Naive thymus-derived CD8-positive, alpha-beta T cell (primary cell): Measurements from ENCODE around the gene SCAF1. TPM values are rescaled to one million over a fixed set of nuclear protein-coding genes. Genes with fewer than 3 reads are reported as not detected.

Experiments used
- ATAC-seq, 2 donors: fragments of 150-1000 bp; cut with Tn5 transposase in 1 of 2; sonication (Bioruptor Pico), chemical (Tn5 transposase) in 1 of 2; 1 replicate in 1 of 2; 2 replicates in 1 of 2; pipeline ENCODE4 v1.10.0; 2021; ENCODE audit warnings: mild to moderate bottlenecking in 2 of 2, moderate library complexity in 2 of 2
- POLR2A ChIA-PET: fragments of 350-600 bp; sonication (Branson Sonifier 250); formaldehyde crosslinking; loops from one replicate; lab custom pipeline; 2021; ENCODE audit warnings: antibody characterized with exemption; lab: Charles Lee
- DNase-seq, 10 donors: peaks; one replicate each; pipeline versions ENCODE4 v3.0.0 to v3.0.0-alpha.2; 2020 to 2022
- H3K27ac Mint-ChIP-seq, 10 donors: one replicate each; pipeline ENCODE4 v1.8.0; 2020 to 2022; ENCODE audit warnings: mild to moderate bottlenecking in 10 of 10, mixed read lengths in 10 of 10, moderate library complexity in 4 of 10, inconsistent platforms in 1 of 10
- H3K27me3 Mint-ChIP-seq, 5 donors: one replicate each; pipeline ENCODE4 v1.8.0; 2021 to 2022; ENCODE audit warnings: mixed read lengths in 5 of 5
- H3K36me3 Mint-ChIP-seq, 3 donors: one replicate each; pipeline ENCODE4 v1.8.0; 2020 to 2022; ENCODE audit warnings: mixed read lengths in 3 of 3, mild to moderate bottlenecking in 2 of 3, inconsistent platforms in 1 of 3
- H3K4me1 Mint-ChIP-seq, 4 donors: one replicate each; pipeline ENCODE4 v1.8.0; 2021 to 2022; ENCODE audit warnings: mixed read lengths in 4 of 4
- H3K4me3 Mint-ChIP-seq, 10 donors: one replicate each; pipeline ENCODE4 v1.8.0; 2020 to 2022; ENCODE audit warnings: mild to moderate bottlenecking in 10 of 10, mixed read lengths in 10 of 10, moderate library complexity in 6 of 10, inconsistent platforms in 1 of 10
- H3K9me3 Mint-ChIP-seq, 9 donors: one replicate each; pipeline ENCODE4 v1.8.0; 2020 to 2022; ENCODE audit warnings: mixed read lengths in 9 of 9, mild to moderate bottlenecking in 3 of 9, inconsistent platforms in 1 of 9, moderate library complexity in 1 of 9
- polyA plus RNA-seq, 3 donors: library from polyadenylated mRNA; unstranded; fragments of 300-500 nt; fragmentation: Illumina TruSeq; gene quantifications; one replicate each; pipeline ENCODE4 v1.2.3, GENCODE V29; 2021
- total RNA-seq, 8 experiments: library from RNA in 2 of 8; stranded (reverse) in 2 of 8; gene quantifications; one replicate each; pipeline ENCODE4 v1.2.3 and lab custom pipeline; 2021 to 2026

SCAF1 gene
- total and polyA plus RNA-seq, 5 experiments from 2014 or later, result 1.1 to 62.3 (median 2.5) TPM

GRCh38 chr19:49653466-49653806 lies 11.4 kb downstream of the SCAF1 start:
- Mint-ChIP-seq H3K36me3 (peaks cover 0 to 51% (median 6%) of the 10 kb centered on the region in 3 donors), H3K4me1 (peaks cover 0 to 9% (median 3%) of the 10 kb centered on the region in 4 donors), H3K9me3 (no peaks in the 10 kb centered on the region), H3K27ac (peak overlapping the region in 1 of 10 donors; percentile 83), H3K27me3 (no peaks in the 10 kb centered on the region), H3K4me3 (no peak overlapping the region)
- ATAC-seq (no peak), DNase-seq (no peak)
- POLR2A ChIA-PET, result interaction anchor here (0.6 to 1.0 kb wide), 2 partner anchors 14 to 558 kb away, joined by 3 read pairs; partner anchors contain the start of gene RRAS

GRCh38 chr19:49654581-49654980 lies 12.6 kb downstream of the SCAF1 start:
- POLR2A ChIA-PET, result interaction anchor here (2.4 to 3.3 kb wide), 2 partner anchors 10 to 14 kb away, joined by 9 to 21 read pairs; partner anchors contain the start of genes BCL2L12, IRF3, RRAS and SCAF1
- peaks cover 0 to 10% (median 3%) of the 10 kb centered on the region in 4 donors for H3K4me1 Mint-ChIP-seq
- no peaks in the 10 kb centered on the region for H3K27me3 Mint-ChIP-seq
- H3K36me3 Mint-ChIP-seq, result peaks cover 0 to 46% (median 6%) of the 10 kb centered on the region in 3 donors
- H3K27ac Mint-ChIP-seq, result peak overlapping the region in 3 of 10 donors; percentile 29 to 58 (median 53)
- DNase-seq (no peak), ATAC-seq (no peak)
- H3K4me3 Mint-ChIP-seq, result no peak overlapping the region
- H3K9me3 Mint-ChIP-seq, result no peaks in the 10 kb centered on the region

GRCh38 chr19:49655570-49656455 lies 13.8 kb downstream of the SCAF1 start:
- Mint-ChIP-seq H3K27ac (peak overlapping the region in 3 of 10 donors; percentile 21 to 58 (median 32)), H3K27me3 (no peaks in the 10 kb centered on the region), H3K4me1 (peaks cover 0 to 15% (median 5%) of the 10 kb centered on the region in 4 donors), H3K9me3 (no peaks in the 10 kb centered on the region), H3K4me3 (no peak overlapping the region), H3K36me3 (peaks cover 0 to 48% (median 6%) of the 10 kb centered on the region in 3 donors)
- POLR2A ChIA-PET, result interaction anchor here (0.7 to 3.3 kb wide), 3 partner anchors 9 to 20 kb away, joined by 3 to 21 read pairs (median 9); partner anchors contain the start of genes BCL2L12, IRF3, RRAS and SCAF1
- DNase-seq, result no peak
- ATAC-seq, result no peak

- no peaks in the 10 kb centered on the region for H3K9me3 Mint-ChIP-seq
- H3K4me3 Mint-ChIP-seq, result no peak overlapping the region
- peaks cover 0 to 53% (median 8%) of the 10 kb centered on the region in 3 donors for H3K36me3 Mint-ChIP-seq
- H3K27ac Mint-ChIP-seq, result peak overlapping the region in 3 of 10 donors; percentile 37 to 73 (median 71)
- DNase-seq (no peak), ATAC-seq (no peak)
- H3K4me1 Mint-ChIP-seq, result peaks cover 0 to 21% (median 7%) of the 10 kb centered on the region in 4 donors
- POLR2A ChIA-PET, result interaction anchor here (0.7 to 3.3 kb wide), 4 partner anchors 8 to 20 kb away, joined by 3 to 21 read pairs (median 9); partner anchors contain the start of genes BCL2L12, IRF3, RRAS and SCAF1
- H3K27me3 Mint-ChIP-seq, result no peaks in the 10 kb centered on the region
Observed at GRCh38 chr19:49656456-49657109, 14.6 kb downstream of the SCAF1 start.

GRCh38 chr19:49657493-49658138 lies 15.6 kb downstream of the SCAF1 start:
- POLR2A ChIA-PET, result interaction anchor here (2.0 kb wide), 1 partner anchor 15 kb away, joined by 9 read pairs; the partner anchor contains the start of gene SCAF1
- Mint-ChIP-seq H3K27me3 (no peaks in the 10 kb centered on the region), H3K27ac (peak overlapping the region in 7 of 10 donors; percentile 22 to 87 (median 52)), H3K4me1 (peaks cover under 1 to 27% (median 8%) of the 10 kb centered on the region in 4 donors), H3K4me3 (no peak overlapping the region), H3K36me3 (peaks cover 0 to 56% (median 12%) of the 10 kb centered on the region in 3 donors), H3K9me3 (no peaks in the 10 kb centered on the region)
- DNase-seq (no peak), ATAC-seq (no peak)

GRCh38 chr19:49658139-49658517 lies 16.1 kb downstream of the SCAF1 start:
- POLR2A ChIA-PET, result interaction anchor here (1.1 to 2.0 kb wide), 2 partner anchors 16 to 41 kb away, joined by 4 to 9 read pairs; partner anchors contain the start of gene SCAF1
- Mint-ChIP-seq H3K36me3 (peaks cover 0 to 53% (median 12%) of the 10 kb centered on the region in 3 donors), H3K4me1 (peaks cover 2 to 32% (median 12%) of the 10 kb centered on the region in 4 donors), H3K4me3 (no peak overlapping the region), H3K27me3 (no peaks in the 10 kb centered on the region), H3K9me3 (no peaks in the 10 kb centered on the region), H3K27ac (peak overlapping the region in 1 of 10 donors; percentile 52)
- ATAC-seq (no peak), DNase-seq (no peak)

GRCh38 chr19:49658566-49659442 lies 16.8 kb downstream of the SCAF1 start:
- Mint-ChIP-seq H3K9me3 (no peaks in the 10 kb centered on the region), H3K4me1 (peaks cover 2 to 37% (median 17%) of the 10 kb centered on the region in 4 donors), H3K4me3 (no peak overlapping the region), H3K27ac (peak overlapping the region in 2 of 10 donors; percentile 27 to 51), H3K27me3 (no peaks in the 10 kb centered on the region), H3K36me3 (peaks cover 0 to 51% (median 12%) of the 10 kb centered on the region in 3 donors)
- POLR2A ChIA-PET, result interaction anchor here (0.7 to 2.0 kb wide), 4 partner anchors 17 to 41 kb away, joined by 3 to 9 read pairs (median 4); partner anchors contain the start of genes PRMT1 and SCAF1
- DNase-seq, result no peak
- ATAC-seq, result no peak

GRCh38 chr19:49660338-49660961 lies 18.4 kb downstream of the SCAF1 start:
- peaks cover 0 to 42% (median 10%) of the 10 kb centered on the region in 3 donors for H3K36me3 Mint-ChIP-seq
- ATAC-seq (no peak), DNase-seq (no peak)
- no peaks in the 10 kb centered on the region for H3K27me3 Mint-ChIP-seq
- H3K4me3 Mint-ChIP-seq, result no peak overlapping the region
- no peaks in the 10 kb centered on the region for H3K9me3 Mint-ChIP-seq
- H3K27ac Mint-ChIP-seq, result peak overlapping the region in 5 of 10 donors; percentile 51 to 83 (median 62)
- POLR2A ChIA-PET, result interaction anchor here (0.7 kb wide), 2 partner anchors 20 to 59 kb away, joined by 3 to 4 read pairs; partner anchors contain the start of gene RRAS
- H3K4me1 Mint-ChIP-seq, result peaks cover 12 to 44% (median 25%) of the 10 kb centered on the region in 4 donors

- peaks cover 0 to 31% (median 10%) of the 10 kb centered on the region in 3 donors for H3K36me3 Mint-ChIP-seq
- peak overlapping the region in 1 of 10 donors; percentile 11 for H3K4me3 Mint-ChIP-seq
- ATAC-seq, result no peak
- H3K4me1 Mint-ChIP-seq, result peaks cover 23 to 57% (median 39%) of the 10 kb centered on the region in 4 donors
- H3K27ac Mint-ChIP-seq, result peak overlapping the region in 2 of 10 donors; percentile 22 to 68
- no peaks in the 10 kb centered on the region for H3K9me3 Mint-ChIP-seq
- DNase-seq, result no peak
- POLR2A ChIA-PET, result interaction anchor here (0.6 to 5.6 kb wide), 5 partner anchors 15 to 192 kb away, joined by 3 to 98 read pairs (median 4); partner anchors contain the start of genes PRMT1, RRAS and SCAF1
- no peaks in the 10 kb centered on the region for H3K27me3 Mint-ChIP-seq
Observed at GRCh38 chr19:49662011-49662410, 20.0 kb downstream of the SCAF1 start.

GRCh38 chr19:49663224-49663623 lies 21.2 kb downstream of the SCAF1 start:
- POLR2A ChIA-PET, result interaction anchor here (1.2 to 5.6 kb wide), 9 partner anchors 13 to 168 kb away, joined by 4 to 98 read pairs (median 15); partner anchors contain the start of genes AP2A1, NOSIP, PRMT1 and PRR12
- H3K27me3 Mint-ChIP-seq, result no peaks in the 10 kb centered on the region
- H3K4me3 Mint-ChIP-seq, result peak overlapping the region; percentile 55 to 100 (median 98)

More at GRCh38 chr19:49663224-49663623, 21.2 kb downstream of the SCAF1 start:
- no peak for ATAC-seq
- peaks cover 0 to 27% (median 8%) of the 10 kb centered on the region in 3 donors for H3K36me3 Mint-ChIP-seq
- DNase-seq, result no peak
- no peaks in the 10 kb centered on the region for H3K9me3 Mint-ChIP-seq
- peak overlapping the region; percentile 96 to 100 (median 98) for H3K27ac Mint-ChIP-seq
- H3K4me1 Mint-ChIP-seq, result peaks cover 23 to 62% (median 44%) of the 10 kb centered on the region in 4 donors
